BE2C (cell line): ENCODE data around the gene OR5L1.

Experiments used
- DNase-seq: peaks from one replicate; pipeline ENCODE4 v3.0.0-alpha.2; 2020
- H3K27me3 ChIP-seq: fragments of 250-450 bp; sonication (Bioruptor Pico); 2 replicates; pipeline ENCODE4 v1.5.1; 2020; ENCODE audit warnings: mild to moderate bottlenecking
- H3K36me3 ChIP-seq: fragments of 250-450 bp; sonication (Bioruptor Pico); 2 replicates; pipeline ENCODE4 v1.5.1; 2020; ENCODE audit warnings: mild to moderate bottlenecking
- H3K4me1 ChIP-seq: fragments of 250-450 bp; sonication (Bioruptor Pico); 2 replicates; pipeline ENCODE4 v1.5.1; 2020
- H3K4me3 ChIP-seq: 2 replicates; pipeline ENCODE4 v1.5.1; 2011; ENCODE audit warnings: low read depth, low read length
- H3K9me3 ChIP-seq: fragments of 250-450 bp; sonication (Bioruptor Pico); 2 replicates; pipeline ENCODE4 v1.5.1; 2020
- CTCF ChIP-seq: IDR thresholded peaks from 2 replicates; pipeline ENCODE4 v1.5.1; 2012; ENCODE audit warnings: mild to moderate bottlenecking, low read depth, low read length

Gene OR5L1

GRCh38 chr11:55819330-55819729 is 8.2 kb downstream of the OR5L1 start, which contains the start of gene OR5D18:
Gene OR5D18 (plus strand): TSS chr11:55819630. CDS start chr11:55819630, 0 bp downstream.
- Histone ChIP-seq H3K27me3 (no peaks in the 10 kb centered on the region), H3K36me3 (no peaks in the 10 kb centered on the region), H3K4me1 (no peaks in the 10 kb centered on the region), H3K9me3 (no peaks in the 10 kb centered on the region), H3K4me3 (no peak within 1 kb of the TSS)
- no peak for TF ChIP-seq CTCF
- no peak for DNase-seq

- H3K27me3 ChIP-seq, result no peaks in the 10 kb centered on the region
- H3K4me1 ChIP-seq, result no peaks in the 10 kb centered on the region
- no peaks in the 10 kb centered on the region for H3K9me3 ChIP-seq
- no peak within 1 kb of the TSS for H3K4me3 ChIP-seq
- no peak for DNase-seq
- TF ChIP-seq CTCF, result no peak
- no peaks in the 10 kb centered on the region for H3K36me3 ChIP-seq
Observed at GRCh38 chr11:55826919-55827318, 15.8 kb downstream of the OR5L1 start, which contains the start of gene OR5L2. Gene OR5L2 (plus strand): TSS chr11:55827219. CDS start chr11:55827219, 0 bp downstream.

GRCh38 chr11:55838452-55838851 is 27.3 kb downstream of the OR5L1 start, which contains the start of gene OR5D16:
Gene OR5D16 (plus strand): TSS chr11:55838752. CDS start chr11:55838752, 0 bp downstream.
- no peaks in the 10 kb centered on the region for H3K9me3 ChIP-seq
- H3K4me3 ChIP-seq, result no peak within 1 kb of the TSS
- no peaks in the 10 kb centered on the region for H3K27me3 ChIP-seq
- no peaks in the 10 kb centered on the region for H3K4me1 ChIP-seq
- no peaks in the 10 kb centered on the region for H3K36me3 ChIP-seq
- DNase-seq, result no peak
- TF ChIP-seq CTCF, result no peak

GRCh38 chr11:55847453-55847852 is 36.3 kb downstream of the OR5L1 start:
- Histone ChIP-seq H3K36me3 (no peaks in the 10 kb centered on the region), H3K27me3 (no peaks in the 10 kb centered on the region), H3K4me3 (no peak overlapping the region), H3K9me3 (no peaks in the 10 kb centered on the region), H3K4me1 (no peaks in the 10 kb centered on the region)
- DNase-seq, result no peak
- no peak for TF ChIP-seq CTCF

GRCh38 chr11:55849037-55849436 is 37.9 kb downstream of the OR5L1 start:
- Histone ChIP-seq H3K36me3 (no peaks in the 10 kb centered on the region), H3K4me3 (no peak overlapping the region), H3K4me1 (no peaks in the 10 kb centered on the region), H3K27me3 (no peaks in the 10 kb centered on the region), H3K9me3 (no peaks in the 10 kb centered on the region)
- no peak for DNase-seq
- no peak for TF ChIP-seq CTCF

- no peak for TF ChIP-seq CTCF
- no peaks in the 10 kb centered on the region for H3K9me3 ChIP-seq
- no peak overlapping the region for H3K4me3 ChIP-seq
- DNase-seq, result no peak
- H3K27me3 ChIP-seq, result no peaks in the 10 kb centered on the region
- H3K4me1 ChIP-seq, result no peaks in the 10 kb centered on the region
- H3K36me3 ChIP-seq, result no peaks in the 10 kb centered on the region
Observed at GRCh38 chr11:55852141-55852540, 41.0 kb downstream of the OR5L1 start.
